Activated CD8-positive, alpha-beta memory T cell treated with anti-CD3 and anti-CD28 coated beads for 24 hours (primary cell): Measurements from ENCODE around the gene ULK1.
A peak's percentile ranks its signal among the peaks of the same experiment; 100 is the strongest.

Experiments
- DNase-seq: peaks from one replicate; pipeline ENCODE4 v3.0.0-alpha.2; 2020

ULK1 gene

GRCh38 chr12:131894313-131894860 is at the start of gene ULK1:
ULK1 (plus strand) TSS chr12:131894622; CDS start chr12:131895002, 380 bp downstream.
- peak; percentile 98 for DNase-seq

- no peak for DNase-seq
Measured at GRCh38 chr12:131844656-131845055, 49.8 kb upstream of the ULK1 start.

GRCh38 chr12:131845121-131845520 is 49.3 kb upstream of the ULK1 start:
- no peak for DNase-seq

GRCh38 chr12:131847456-131847855 is 47.0 kb upstream of the ULK1 start:
- DNase-seq = no peak

- no peak for DNase-seq
Measured at GRCh38 chr12:131848753-131849152, 45.7 kb upstream of the ULK1 start.

GRCh38 chr12:131849700-131850553 is 44.5 kb upstream of the ULK1 start:
- no peak for DNase-seq

GRCh38 chr12:131850856-131851559 is 43.4 kb upstream of the ULK1 start:
- DNase-seq = no peak

DNA sequence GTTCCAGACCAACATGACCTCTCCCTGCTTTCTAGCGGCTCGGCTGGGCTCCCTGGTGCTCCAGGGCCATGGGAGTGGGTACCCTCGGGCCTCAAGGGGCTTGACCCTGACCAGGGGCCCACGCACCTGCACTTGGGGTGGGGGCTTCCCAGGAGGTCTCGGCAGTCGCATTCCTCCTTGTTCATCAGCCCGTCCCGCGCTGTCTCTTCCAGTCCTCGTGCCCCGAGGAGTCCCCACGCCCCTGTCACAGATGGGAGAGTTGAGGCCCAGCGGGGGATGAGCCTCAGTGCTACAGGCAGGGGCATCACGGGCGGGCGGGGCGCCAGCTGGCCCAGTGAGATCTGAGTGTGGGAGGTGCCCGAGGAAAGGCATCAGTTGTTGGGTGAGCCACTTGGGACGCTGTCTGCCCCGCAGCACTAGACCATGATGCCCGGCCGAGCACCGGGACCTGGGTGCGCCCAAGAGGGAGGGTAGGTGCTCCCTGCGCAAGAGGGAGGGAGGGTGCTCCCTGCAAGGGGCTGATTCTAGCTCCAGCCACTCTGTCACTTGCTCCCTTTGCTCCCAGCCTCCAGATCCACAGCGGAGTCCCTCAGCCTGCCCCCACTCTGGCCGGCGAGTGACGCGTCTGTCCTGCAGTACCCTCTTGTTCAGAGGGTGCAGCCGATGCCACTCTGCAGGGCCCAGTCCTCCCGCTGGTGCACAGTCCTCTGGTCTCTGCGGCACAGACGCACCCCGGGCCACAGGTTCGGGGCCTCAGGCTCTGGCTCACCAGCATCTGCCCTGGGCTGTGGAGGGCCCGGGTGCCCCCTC is 42.5 kb upstream of the ULK1 start:
- no peak for DNase-seq

GRCh38 chr12:131852551-131853299 is 41.7 kb upstream of the ULK1 start:
- DNase-seq = no peak

DNA sequence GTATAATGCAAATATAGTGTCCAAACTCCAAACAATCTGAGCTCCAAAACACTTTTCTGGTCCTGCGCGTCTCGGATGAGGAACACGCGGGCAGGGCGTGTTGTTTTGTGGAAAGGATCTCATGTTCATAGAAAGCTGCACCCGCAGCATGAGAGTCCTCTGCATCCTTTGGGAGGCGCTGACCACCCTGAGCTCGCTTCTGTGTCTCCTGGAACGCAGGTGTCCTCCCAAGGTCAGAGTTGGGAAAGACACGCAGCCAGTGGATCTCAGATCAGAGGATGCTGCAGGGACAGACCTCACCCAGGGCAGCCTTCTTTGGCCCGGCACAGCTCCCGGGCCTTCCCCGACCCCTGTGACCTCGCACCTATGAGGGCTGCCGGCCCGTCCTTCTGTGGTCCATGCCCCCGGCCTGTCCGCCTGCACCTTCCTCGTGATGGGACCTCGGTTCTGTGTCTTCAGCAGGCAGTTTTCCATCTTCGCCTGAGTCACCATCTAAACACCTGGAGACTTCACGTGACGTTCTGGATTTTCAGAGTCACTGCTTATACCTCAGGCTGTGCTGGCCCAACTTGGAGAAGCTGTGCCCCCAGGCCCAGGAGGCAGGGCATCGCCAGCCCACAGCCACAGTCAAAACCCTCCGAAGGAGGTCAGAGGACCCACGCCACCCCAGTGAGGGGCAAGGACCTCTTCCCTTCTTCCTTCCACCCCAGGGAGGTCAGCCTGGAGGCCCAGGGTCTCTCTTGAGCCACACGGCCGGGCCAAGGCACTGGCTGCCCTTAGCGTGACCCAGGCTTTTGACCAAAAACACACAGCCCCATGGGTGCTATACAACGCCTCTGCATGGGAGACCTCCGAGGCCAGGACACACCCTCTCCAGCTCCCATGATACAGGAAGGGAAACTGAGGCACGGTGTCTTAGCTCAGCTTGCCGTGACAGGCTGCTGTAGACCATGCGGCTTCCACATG is 40.3 kb upstream of the ULK1 start:
- no peak for DNase-seq

DNA sequence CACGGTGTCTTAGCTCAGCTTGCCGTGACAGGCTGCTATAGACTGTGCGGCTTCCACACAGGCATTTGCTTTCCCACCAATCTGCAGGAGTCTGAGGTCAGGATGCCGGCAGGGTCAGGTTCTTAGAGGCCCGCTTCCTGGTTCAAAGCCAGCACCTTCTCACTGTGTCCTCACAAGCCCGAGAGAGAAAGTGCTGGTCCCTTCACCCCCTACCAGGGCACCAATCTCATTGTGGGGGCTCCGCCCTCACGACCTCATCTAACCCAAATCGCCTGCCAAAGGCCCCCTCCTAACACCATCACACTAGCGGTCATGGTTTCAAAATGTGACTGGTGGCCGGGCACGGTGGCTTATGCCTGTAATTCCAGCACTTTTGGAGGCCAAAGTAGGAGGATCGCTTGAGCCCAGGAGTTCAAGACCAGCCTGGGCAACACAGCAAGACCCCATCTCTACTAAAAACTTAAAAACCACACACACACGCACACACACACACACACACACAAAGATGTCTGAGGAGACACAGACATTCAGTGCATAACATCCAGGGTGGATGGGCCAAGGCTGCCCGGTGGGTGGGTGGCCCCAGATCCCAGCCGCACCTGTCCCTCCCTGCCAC is 39.5 kb upstream of the ULK1 start:
- no peak for DNase-seq

DNA sequence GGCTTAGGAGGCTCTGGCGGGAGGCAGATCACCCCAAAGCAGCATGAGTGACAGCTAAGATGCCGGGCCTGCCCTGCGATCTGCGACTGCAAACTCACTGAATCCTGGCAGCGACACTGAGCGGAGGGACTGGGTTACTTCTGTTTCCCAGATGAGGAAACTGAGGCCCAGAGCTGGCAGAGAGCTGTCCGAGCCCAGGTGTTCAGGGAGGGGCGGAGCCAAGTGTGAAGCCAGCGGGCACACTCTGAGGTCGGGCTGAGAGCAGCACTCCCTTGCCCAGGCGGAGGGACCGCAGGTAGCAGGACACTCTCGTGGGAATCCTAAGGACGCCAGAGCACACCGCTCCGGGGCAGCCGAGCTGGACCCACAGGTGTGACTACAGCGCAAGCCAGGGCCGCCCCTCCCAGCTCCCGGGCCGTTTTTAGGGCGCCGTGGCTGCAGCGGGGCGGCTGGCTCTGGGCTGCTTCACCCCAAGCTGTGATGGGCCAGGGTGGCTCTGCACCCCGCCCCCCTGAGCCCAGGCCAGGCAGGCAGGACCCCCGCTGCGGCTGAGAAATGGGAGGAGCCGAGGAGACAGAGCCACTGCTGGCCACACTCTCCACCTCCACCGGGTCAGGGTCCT is 38.8 kb upstream of the ULK1 start:
- no peak for DNase-seq

DNA sequence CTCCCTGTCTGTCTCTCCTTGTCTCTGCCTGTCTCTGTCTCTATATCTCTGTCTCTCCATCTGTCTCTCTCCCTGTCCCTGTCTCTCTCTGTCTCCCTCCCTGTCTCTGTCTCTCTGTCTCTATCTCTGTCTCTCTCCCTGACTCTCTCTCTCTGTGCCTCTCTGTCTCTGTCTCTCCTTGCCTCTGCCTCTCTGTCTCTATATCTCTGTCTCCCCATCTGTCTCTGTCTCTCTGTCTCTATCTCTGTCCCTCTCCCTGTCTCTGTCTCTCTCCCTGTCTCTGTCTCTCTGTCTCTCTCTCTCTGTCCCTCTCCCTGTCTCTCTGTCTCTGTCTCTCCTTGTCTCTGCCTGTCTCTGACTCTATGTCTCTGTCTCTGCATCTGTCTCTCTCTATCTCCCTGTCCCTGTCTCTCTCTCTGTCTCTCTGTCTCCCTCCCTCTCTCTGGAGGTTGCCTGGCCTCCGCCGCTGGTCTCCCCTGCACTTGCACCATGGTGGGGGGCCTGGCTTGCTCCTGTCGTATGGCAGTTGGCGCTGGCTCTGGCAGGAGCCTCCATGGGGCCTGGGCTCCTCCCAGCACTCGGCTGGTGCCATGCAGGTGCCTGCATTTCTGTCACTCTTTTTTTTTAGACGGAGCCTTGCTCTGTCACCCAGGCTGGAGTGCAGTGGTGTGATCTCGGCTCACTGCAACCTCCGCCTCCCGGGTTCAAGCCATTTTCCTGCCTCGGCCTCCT is 37.9 kb upstream of the ULK1 start:
- DNase-seq = no peak

- no peak for DNase-seq
Measured at GRCh38 chr12:131857908-131858850, 36.2 kb upstream of the ULK1 start.

DNA sequence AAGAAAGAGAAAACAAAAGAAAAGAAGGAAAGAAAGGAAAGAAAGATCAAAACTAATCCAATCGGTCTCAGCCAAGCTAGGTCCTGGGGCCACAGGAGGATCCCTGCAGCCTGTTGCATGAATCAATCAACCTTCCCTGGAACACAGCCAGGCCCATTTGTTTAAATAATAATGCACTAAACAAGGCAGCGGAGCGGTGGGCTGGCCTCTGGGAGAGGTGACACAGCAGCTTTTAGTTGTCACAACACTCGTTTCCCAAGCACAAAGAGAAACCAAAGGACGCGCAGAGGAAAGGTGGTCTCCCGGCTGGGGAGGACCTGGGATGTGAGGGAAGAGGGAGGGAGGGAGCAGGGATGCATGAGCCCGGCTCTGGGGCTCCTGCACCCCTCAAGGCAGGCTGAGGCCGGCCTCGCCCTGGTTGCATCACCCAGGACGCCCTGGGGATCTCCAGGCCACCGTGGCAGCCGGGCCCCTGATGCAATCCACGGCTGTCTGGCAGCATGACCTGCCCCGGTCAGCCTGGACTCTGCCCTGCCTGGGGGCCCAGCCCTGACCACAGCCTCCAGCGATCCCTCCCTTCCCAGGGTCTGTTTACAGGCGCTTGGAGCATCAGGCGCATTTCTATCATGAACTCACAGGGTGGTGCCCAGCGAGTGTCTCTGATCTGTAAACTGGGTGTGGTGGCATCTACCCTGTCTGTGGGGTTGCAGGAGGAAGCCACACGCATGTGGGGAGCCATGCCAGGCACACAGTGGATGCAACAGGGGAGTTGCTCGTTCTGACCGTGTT is 33.8 kb upstream of the ULK1 start:
- no peak for DNase-seq

DNA sequence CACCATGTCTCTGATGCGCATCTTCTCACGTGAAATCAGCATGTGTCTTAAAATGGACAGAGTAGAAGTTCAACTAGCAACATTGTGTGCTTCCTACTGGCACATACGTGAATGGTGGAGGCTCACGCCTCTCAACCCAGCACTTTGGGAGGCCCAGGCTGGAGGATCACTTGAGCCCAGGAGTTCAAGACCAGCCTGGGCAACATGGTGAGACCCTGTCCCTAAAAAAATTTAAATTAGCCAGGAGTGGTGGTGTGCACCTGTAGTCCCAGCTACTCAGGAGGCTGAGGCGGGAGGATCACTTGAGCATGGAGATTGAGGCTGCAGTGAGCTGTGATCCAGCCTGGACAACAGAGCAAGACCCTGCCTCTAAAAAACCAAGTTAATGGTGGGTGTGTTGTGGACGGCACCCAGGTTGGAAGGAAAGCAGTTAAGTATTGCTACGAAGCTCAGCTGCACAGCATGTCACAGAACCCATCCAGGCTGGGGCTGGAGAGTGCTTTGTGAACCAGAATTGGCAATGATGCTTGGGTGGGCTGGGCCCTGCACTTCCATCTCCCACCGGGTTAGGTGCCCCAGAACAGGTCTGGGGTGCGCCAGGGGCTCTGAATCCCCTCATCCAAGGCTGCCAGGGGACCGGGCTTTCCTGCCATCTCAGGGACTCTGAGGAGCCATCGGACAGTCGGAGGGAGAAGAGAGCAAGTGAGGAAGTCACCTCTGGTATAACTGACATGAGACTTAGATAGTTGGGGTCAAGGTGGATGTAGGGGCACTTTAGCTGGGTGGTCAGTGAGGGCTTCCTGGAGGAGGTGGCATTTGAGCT is 33.0 kb upstream of the ULK1 start:
- no peak for DNase-seq

DNA sequence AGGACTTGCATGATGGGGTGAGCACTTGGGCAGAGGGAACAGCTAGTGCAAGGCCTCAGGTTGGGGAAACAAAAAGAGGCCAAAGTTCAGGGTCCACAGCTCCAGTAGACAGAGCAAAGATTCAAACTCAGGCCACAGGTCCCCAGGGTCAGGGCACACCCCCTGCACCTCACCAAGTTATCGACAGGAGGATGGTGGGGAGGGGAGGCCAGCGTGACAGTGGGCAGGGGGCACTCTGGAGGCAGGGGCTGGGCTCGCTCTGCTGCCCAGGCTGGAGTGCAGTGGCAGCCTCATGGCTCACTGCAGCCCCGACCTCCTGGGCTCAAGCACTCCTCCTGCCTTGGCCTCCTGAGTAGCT is 32.4 kb upstream of the ULK1 start:
- DNase-seq = no peak
